Measurements from ENCODE around the gene DPYD. TPM values are rescaled to one million over a fixed set of nuclear protein-coding genes. Genes with fewer than 3 reads are reported as not detected.

DPYD gene
- total and polyA plus RNA-seq, 2 donors from 2014 or later = 4.9 to 41.6 TPM

DNA sequence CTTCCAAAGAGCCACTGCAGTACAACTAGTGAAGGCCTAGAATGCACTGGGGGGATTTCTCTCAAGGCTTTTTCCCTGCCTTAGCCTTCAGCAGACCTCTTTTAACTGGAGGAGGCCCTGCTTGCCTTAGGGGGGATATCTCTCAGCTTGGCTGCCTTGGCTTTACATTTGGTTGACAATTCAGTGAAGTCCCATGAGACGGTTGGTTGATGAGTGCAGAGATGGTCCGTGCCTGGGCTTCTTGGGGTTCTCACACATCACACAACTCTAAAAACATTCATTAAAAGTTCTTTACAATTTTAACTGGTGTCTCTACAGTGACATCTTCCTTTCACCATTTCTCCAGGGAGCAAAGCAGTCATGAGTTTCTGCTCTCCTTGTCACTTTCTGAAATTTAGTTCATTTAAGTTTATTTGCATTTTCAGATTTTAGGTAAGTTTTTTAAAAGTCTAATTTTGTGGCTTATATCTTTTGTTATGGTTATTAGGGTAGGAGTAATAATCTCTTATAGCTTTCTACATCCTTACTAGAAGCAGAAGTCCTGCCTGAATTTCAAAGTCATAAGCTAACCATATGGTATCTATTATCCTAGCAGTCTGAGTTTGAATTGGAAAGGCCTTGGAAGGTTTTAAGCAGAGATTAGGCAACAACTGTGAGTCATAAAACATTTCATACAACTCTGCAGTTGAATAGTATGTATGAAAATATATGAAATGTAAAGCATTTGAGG, 487.6 kb downstream of the DPYD start:
- no peak for FAIRE-seq
- no peaks in the 10 kb centered on the region for H3K9me3 ChIP-seq (ENCODE audit: control insufficient read depth in 2 of 3, insufficient read depth in 1 of 3, low read length in 3 of 3)

DNA sequence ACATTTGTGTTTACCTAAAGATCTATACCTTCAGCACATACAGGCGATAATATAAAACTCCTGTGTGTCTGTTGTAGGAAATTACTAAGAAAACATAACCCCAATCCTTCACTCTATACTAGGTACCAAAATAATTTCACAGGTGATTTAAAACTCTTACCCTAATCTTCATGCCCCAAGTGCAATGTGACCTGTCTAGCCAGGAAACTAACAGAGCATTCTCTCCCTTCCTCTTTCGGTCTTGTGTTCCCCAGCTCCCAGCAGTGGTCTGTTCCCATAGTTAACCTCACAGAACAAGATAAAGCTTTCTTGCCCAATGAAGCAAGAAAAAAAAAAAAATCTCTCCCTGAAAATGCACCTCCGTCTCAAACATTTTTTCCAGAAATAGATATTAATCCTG, 493.5 kb downstream of the DPYD start:
- DNase-seq (peak in 1 of 5 donors; percentile 3), FAIRE-seq (no peak)
- Histone ChIP-seq H3K4me1 (ENCODE audit: control insufficient read depth in 2 of 3, insufficient read depth in 2 of 3, low read depth in 1 of 3, low read length in 3 of 3) (no peaks in the 10 kb centered on the region), H3K27ac (ENCODE audit: low read depth in 2 of 2, low read length in 2 of 2) (no peak overlapping the region), H3K9ac (ENCODE audit: low read length in 3 of 3) (no peak overlapping the region), H3K27me3 (ENCODE audit: control insufficient read depth, insufficient read depth, low read length) (no peaks in the 10 kb centered on the region), H3K9me3 (ENCODE audit: control insufficient read depth in 2 of 3, insufficient read depth in 1 of 3, low read length in 3 of 3) (no peaks in the 10 kb centered on the region), H3K36me3 (ENCODE audit: control insufficient read depth in 2 of 3, insufficient read depth in 3 of 3, low read length in 3 of 3) (no peaks in the 10 kb centered on the region), H3K4me3 (ENCODE audit: low read length in 3 of 3) (no peak overlapping the region)
- intact Hi-C loops (cut with DNase I) = no loop called here
- TF ChIP-seq CTCF (IDR thresholded peaks at IDR 0.05; ENCODE audit: borderline replicate concordance, extremely low read depth, insufficient read depth) = no peak

More for the DNA sequence above, 487.6 kb downstream of the DPYD start:
- Histone ChIP-seq H3K27me3 (ENCODE audit: control insufficient read depth, insufficient read depth, low read length) (no peaks in the 10 kb centered on the region), H3K27ac (ENCODE audit: low read depth in 2 of 2, low read length in 2 of 2) (no peak overlapping the region), H3K36me3 (ENCODE audit: control insufficient read depth in 2 of 3, insufficient read depth in 3 of 3, low read length in 3 of 3) (no peaks in the 10 kb centered on the region), H3K4me1 (ENCODE audit: control insufficient read depth in 2 of 3, insufficient read depth in 2 of 3, low read depth in 1 of 3, low read length in 3 of 3) (no peaks in the 10 kb centered on the region), H3K9ac (ENCODE audit: low read length in 3 of 3) (no peak overlapping the region), H3K4me3 (ENCODE audit: low read length in 3 of 3) (no peak overlapping the region)
- peak in 1 of 5 donors; percentile 32 for DNase-seq
- TF ChIP-seq CTCF (IDR thresholded peaks at IDR 0.05; ENCODE audit: borderline replicate concordance, extremely low read depth, insufficient read depth) = no peak
- intact Hi-C loops (cut with DNase I) = no loop called here

DNA sequence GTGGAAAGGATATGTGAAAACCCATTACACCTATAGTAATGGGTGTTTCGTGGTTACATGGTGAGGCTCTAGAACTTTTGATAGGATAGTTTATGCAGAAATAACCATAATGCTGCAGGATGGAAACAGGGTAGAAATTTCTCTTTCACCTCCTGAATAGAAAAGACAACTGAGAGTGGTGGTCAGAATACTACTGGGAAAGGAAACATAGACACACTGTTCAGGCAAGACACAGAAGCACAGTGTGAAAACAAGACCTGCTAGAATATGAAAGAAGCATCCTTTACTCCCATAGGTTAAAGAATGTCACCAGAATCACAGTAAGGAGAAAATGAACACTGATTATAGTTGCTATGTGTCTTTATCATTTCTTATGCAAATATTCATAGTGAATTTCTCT, 496.6 kb downstream of the DPYD start:
- DNase-seq (no peak), FAIRE-seq (no peak)
- no peaks in the 10 kb centered on the region for H3K4me1 ChIP-seq (ENCODE audit: control insufficient read depth in 2 of 3, insufficient read depth in 2 of 3, low read depth in 1 of 3, low read length in 3 of 3)
- no peaks in the 10 kb centered on the region for H3K27me3 ChIP-seq (ENCODE audit: control insufficient read depth, insufficient read depth, low read length)
- intact Hi-C loops (cut with DNase I) = no loop called here
- no peaks in the 10 kb centered on the region for H3K36me3 ChIP-seq (ENCODE audit: control insufficient read depth in 2 of 3, insufficient read depth in 3 of 3, low read length in 3 of 3)
- H3K9me3 ChIP-seq (ENCODE audit: control insufficient read depth in 2 of 3, insufficient read depth in 1 of 3, low read length in 3 of 3) = no peaks in the 10 kb centered on the region
- H3K4me3 ChIP-seq (ENCODE audit: low read length in 3 of 3) = no peak overlapping the region
- H3K27ac ChIP-seq (ENCODE audit: low read depth in 2 of 2, low read length in 2 of 2) = no peak overlapping the region
- no peak overlapping the region for H3K9ac ChIP-seq (ENCODE audit: low read length in 3 of 3)
- no peak for TF ChIP-seq CTCF (IDR thresholded peaks at IDR 0.05; ENCODE audit: borderline replicate concordance, extremely low read depth, insufficient read depth)

Measured in kidney (tissue), 14 donors.